Activated CD8-positive, alpha-beta memory T cell treated with anti-CD3 and anti-CD28 coated beads, Interleukin-2, amount 50 U/mL, for 4 hours (primary cell): ENCODE data around the gene NKAIN2.
"Not testable (repeated sequence)": the region's sequence is repeated elsewhere in the genome, so short reads cannot be mapped to it uniquely, and the experiment has no call there.

Source experiments
- DNase-seq: peaks from one replicate; pipeline ENCODE4 v3.0.0-alpha.2; 2020

The NKAIN2 gene

DNA sequence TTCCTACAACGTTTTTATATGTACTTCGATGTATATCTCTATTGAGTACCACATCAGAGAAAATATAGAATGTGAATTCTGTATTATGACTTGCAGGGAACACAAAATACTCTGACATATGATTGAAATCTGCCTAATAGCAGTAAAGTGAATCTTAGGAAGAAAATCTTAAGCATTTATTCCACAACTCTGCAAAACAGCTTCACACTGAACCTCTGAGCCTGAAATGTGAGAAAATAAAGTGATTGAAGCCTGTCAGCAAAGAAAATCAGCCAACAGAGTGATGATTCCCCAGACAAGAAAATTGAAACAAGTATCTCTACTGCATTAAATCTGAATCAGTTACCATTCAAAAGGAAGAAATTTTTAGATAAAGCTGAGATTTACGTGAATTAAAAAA lies 659.1 kb downstream of the NKAIN2 start:
- no peak for DNase-seq

DNA sequence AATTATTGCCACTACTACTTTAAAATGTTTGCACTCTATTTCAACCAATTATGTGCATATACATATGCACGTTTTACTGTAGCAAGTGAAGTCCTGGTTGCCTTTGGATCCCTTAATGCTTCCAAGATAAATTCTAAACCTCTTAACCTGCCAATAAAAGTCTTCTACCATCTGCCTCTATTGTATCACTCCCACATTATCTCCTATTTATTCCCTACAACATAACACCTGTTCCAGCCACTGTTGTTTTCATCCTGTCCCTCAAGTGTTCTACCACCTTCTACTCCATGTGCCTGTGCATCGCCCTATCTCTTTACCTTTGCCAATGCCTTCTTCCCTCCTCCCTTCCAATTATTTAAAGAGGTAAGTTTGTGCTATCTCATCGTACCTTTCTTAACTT lies 659.6 kb downstream of the NKAIN2 start:
- DNase-seq = no peak

DNA sequence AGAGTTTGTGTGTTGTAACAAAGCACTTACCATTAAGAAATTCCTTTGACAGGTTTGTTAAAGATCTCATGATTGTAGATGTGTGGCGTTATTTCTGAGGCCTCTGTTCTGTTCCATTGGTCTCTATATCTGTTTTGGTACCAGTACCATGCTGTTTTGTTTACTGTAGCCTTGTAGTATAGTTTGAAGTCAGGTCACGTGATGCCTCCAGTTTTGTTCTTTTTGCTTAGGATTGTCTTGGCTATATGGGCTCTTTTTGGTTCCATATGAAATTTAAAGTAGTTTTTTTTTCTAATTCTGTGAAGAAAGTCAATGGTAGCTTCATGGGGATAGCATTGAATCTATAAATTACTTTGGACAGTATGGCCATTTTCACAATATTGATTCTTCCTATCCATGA lies 660.9 kb downstream of the NKAIN2 start:
- DNase-seq = not testable (repeated sequence)

- DNase-seq = no peak
Observed at GRCh38 chr6:124466949-124467348, 663.3 kb downstream of the NKAIN2 start.

- DNase-seq = no peak
Observed at GRCh38 chr6:124467366-124467765, 663.7 kb downstream of the NKAIN2 start.

DNA sequence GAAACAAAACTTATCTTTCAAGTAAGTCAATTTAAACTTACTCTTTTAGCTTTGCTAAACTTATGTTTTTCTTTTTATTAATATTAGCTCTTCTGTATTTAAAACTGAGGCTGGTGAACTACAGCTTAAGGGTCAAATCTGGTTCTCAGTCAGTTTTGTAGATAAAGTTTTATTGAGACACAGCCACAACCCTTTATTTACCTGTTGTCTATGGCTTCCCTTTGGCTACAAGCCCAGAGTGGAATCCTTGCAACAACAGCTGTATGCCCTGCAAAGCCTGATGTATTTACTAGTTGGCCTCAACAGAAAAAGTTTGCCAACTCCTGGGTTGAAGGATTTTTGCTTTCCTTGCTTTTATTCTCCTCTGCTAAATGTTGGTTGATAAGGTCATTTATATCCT lies 667.1 kb downstream of the NKAIN2 start:
- no peak for DNase-seq

DNA sequence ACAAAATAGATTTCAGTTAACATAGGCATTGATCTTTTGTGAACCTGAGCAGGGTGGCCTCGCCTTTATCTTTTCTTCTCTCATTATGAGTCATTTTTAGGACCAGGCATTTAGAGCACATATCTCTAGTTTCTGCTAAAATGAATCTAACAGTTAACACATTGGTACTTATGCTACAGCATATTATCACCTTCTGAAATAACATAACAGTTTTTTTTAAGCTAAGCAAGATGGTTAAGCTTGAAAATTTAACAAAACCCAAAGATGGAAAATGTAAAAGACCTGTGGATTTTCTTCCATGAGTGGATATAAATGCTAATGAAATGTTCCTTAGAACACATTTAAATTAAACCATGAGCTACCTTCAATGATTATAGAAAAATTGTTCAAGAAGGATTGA lies 671.5 kb downstream of the NKAIN2 start:
- no peak for DNase-seq

DNA sequence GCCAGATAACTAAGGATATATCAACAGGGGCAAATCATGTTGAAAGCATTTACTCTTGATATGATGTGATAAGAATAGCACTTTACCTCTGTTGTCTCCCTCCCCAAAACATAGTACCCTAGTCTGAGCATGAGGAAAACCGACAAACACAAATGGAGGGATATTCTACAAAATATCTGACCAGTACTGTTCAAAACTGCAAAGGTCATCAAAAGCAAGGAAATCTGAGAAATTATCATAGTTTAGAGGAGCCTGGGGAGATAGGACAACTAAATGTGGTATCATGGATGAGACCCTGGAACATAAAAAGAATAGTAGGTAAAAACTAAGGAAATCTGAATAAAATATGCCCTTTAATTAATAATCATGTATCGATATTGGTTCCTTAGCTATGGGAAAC lies 675.2 kb downstream of the NKAIN2 start:
- no peak for DNase-seq

DNA sequence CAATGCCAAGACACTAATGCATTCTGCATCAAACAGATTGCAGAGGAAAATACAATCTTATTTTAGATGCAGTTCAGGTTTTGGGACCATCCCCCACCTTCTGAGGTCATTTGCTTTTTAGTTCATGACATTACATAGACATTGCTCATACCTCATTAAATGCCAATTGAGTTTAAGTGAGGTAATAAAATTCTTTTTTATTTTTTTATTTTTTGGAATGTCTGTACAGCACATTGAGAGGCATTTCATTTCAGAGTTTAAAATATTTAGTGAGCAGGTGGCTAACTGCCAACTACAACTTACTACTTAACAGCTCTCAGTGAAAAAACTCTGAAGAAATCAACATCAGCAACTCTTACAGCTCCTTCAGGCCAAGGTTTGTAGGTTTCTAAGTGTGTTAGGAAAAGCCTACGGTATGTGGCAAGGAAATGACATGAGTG lies 676.3 kb downstream of the NKAIN2 start:
- no peak for DNase-seq

- DNase-seq = no peak
Observed at GRCh38 chr6:124482071-124482491, 678.4 kb downstream of the NKAIN2 start.

GRCh38 chr6:124487623-124488431 lies 684.2 kb downstream of the NKAIN2 start:
- DNase-seq = no peak

DNA sequence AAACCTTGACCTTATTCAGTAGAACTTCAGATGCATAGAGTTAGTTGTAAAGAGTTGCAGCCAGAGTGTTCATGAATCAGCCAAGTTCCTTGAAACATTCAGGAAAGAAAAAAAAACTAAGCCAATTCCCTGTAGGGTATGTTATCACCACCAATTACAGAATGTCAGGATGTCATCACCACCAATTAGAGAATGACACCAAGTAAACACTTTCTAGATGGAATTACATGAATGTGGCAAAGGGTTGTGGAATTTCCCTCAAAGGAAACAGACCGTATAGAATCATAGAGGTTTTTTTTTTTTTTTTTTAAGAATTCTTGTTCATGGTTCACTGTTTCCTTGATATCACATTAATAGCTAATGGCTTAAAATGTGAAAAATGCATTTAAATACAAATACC lies 686.5 kb downstream of the NKAIN2 start:
- DNase-seq = no peak

- DNase-seq = no peak
Observed at GRCh38 chr6:124493259-124493658, 689.6 kb downstream of the NKAIN2 start.

DNA sequence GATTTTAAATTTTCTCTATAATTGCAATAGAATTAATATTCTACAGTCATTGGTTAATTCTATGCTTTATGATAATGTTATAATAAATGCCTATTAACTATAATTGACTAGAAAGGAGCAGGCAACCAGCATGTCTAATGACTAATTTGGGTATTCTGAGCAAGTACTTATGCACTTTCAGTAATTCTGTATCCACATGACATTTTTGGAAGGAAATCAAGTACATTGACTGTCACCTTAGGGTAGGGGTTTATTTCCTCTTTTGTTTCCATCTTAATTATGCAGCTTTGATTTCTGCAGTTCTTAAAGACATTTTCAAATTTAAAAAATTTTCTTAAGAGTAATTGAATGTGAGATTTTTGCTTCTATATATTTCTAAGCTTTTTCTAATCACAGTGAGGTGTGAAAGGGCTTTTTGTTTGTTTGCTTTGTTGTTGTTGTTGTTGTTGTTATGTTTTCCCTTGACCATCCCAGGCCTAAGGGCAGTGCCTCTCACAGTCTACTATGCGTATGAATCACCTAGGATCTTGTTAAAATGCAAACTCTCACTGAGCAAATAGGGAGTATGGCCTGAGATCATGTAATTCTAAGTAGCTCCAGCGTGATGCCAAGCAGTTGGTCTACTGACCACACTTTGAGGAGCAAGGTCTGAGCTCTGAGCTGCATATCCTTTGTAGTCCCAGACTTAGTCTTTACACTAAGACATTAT lies 691.4 kb downstream of the NKAIN2 start:
- no peak for DNase-seq

DNA sequence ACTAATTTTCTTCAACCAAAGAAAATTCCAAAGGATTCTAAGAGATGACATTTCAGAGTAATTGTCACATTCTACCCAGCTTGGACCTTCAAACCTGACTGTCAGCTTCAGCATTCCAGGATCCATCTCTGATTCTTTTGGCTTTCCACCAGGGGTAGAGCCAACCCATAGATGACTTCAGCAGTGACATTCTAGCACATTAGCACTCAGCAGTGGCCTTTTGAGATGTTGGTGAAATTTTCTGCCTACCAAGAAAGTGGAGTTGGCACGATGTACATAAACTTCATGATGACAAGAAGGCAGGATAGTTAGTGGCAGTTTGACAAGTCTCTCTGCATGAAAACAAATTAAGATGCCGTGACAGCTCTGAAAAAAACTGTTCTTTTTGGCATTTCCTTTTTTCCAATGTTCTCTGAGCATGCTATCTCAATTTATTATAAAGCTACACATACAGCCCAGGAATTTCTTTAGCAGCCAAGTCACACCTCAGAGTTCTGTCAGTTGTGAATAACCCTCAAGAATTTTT lies 692.1 kb downstream of the NKAIN2 start:
- no peak for DNase-seq

- DNase-seq = no peak
Observed at GRCh38 chr6:124496334-124496733, 692.7 kb downstream of the NKAIN2 start.

DNA sequence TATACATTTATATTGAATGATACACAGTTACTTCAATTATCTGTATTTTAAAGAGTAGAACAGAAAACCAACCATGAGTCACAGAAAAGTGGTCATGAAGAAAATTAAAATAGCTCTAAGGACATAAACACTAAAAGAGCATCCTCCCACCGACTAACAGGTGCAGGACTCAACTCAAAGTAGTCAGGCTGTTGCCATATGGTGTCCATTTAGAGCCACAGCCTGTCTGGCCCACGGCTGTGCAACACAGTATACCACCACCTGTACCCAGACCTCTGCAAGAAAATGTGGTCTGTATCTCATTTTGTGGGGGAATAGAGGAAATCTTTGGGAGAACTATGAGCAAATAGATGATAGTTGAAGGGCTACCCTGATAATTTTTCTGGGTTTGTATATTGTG lies 708.8 kb downstream of the NKAIN2 start:
- DNase-seq = no peak

DNA sequence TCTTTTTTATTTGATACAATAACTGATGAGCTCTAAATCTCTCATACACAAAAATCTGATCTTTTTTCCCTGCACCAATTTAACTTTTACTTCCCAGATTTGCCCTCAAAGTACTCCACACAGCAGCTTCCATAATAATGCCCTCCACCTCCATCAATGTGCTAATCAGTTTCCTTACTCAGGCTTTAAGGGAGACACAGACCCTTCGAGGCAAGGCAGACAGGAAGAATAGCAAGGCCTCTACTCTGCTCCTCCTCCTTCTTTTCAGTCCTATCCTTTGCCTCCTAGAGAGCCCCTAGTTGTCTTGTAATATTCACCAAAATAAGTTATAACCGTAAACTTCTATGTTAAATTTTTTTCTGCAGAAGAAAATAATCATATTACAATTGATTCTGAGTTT lies 713.7 kb downstream of the NKAIN2 start:
- DNase-seq = no peak

- no peak for DNase-seq
Observed at GRCh38 chr6:124520514-124520913, 716.8 kb downstream of the NKAIN2 start.

GRCh38 chr6:124522335-124522734 lies 718.7 kb downstream of the NKAIN2 start:
- DNase-seq = no peak

DNA sequence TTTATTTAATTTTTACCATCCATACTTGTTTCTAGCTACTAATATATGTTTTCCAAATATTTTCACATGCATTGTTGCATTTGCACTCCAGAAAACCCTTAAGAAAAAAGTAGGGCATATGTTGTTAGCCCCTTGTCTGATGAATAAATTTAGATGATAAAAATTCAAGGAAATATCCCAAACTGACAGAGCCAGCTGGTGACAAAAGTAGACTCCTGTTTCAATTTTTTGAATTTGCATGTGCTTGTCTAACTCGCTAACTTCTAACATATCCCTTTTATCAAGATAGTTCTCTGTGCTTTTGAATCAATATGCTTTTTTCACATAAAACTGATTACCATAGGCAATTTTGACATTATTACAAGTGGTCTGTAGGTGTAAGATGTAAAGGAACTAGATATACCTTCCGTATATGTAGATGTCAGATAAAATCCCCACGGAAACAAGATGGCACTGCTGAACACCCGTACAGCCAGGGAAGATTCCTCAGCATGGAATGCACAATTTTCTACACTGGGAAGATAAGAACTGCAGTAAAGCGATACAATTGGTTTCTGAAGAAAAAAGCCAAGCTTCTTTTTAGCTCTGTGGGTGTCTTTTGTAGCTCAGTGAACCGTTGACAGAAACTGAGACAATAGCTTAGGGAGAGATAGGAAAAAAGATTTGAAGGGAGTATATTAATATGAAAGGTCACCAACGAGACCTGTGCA lies 721.0 kb downstream of the NKAIN2 start:
- DNase-seq = no peak

DNA sequence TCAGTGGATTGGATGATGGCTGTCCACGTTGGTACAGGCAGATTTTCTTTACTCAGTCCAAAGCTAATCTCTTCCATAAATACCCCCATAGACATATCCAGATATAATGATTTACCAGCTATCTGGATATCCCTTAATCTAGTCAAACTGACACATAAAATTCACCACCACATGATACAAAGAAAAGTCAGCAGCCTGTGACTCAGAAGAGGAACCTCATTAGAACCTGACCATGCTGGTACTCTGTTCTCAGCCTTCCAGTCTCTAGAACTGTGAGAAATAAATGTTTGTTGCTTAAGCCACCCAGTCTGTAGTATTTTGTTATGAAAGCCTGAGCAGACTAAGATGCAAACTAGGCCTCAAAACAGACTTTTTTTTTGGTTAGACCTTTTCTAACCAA lies 727.3 kb downstream of the NKAIN2 start:
- no peak for DNase-seq

- DNase-seq = no peak
Observed at GRCh38 chr6:124535299-124535698, 731.6 kb downstream of the NKAIN2 start.

DNA sequence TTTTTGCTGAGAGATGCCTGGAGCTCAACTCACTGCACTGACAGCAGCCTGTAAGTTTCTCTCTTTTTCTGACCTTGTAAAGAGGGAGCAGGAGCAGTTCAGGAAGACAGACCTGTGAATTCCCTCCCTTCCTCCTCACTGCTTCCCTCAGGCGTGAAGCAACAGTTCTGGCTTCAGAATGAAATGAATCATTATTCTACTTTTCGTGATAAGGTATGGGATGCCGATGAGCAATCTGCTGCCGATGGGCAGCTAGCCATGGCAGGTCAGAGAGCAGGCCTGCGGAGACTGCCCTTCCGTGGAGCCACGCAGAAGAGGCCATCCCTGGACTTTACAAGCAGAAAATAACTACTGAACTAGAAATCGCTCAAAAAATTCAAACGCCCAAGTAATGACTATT lies 732.1 kb downstream of the NKAIN2 start:
- DNase-seq = no peak
